Measurements from ENCODE around the gene LMBR1L. TPM values are rescaled to one million over a fixed set of nuclear protein-coding genes. Genes with fewer than 3 reads are reported as not detected.

LMBR1L gene
- total RNA-seq, 2 donors from 2014 or later = 25.2 to 143 TPM

- no peaks in the 10 kb centered on the region for H3K9me3 ChIP-seq
- peaks cover 2 to 7% of the 10 kb centered on the region in 2 donors for H3K36me3 ChIP-seq
- peaks cover 29% of the 10 kb centered on the region for H3K4me1 ChIP-seq (replicated peaks)
- intact Hi-C loops (cut with DNase I) = no loop called here
- H3K4me3 ChIP-seq = peak overlapping the region; percentile 78 to 88
- WGBS = 2% methylated on average over 5 of the region's 5 CpGs
- H3K27ac ChIP-seq = peak overlapping the region; percentile 96 to 97
- no peak for DNase-seq (ENCODE audit: low spot score)
- no peaks in the 10 kb centered on the region for H3K27me3 ChIP-seq (replicated peaks; ENCODE audit: insufficient read depth)
- TF ChIP-seq CTCF (IDR thresholded peaks at IDR 0.05) = no peak
- TF ChIP-seq POLR2AphosphoS5 (IDR thresholded peaks at IDR 0.05) = no peak
- no peak for TF ChIP-seq POLR2A (IDR thresholded peaks at IDR 0.05)
Observed at GRCh38 chr12:49058366-49059044, 52.1 kb downstream of the LMBR1L start.

DNA sequence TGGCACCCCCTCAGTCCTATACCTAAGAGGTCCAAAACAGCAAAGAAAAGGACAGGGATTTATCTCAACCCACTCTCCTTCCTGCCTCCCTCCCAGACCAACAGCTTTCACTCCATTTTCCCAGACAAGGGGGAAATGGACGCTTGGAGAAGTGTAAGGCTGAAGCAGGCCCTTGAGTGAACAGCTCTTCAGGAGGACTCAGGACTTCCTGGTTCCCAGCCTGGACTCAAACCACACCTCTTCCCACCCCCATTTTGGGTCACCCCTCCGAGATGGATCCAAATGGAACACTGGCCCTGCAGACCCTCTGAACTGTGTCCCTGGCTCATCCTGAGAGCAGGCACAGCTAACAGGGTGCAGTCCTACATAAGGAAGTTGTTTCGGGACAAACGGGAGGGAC is 52.8 kb downstream of the LMBR1L start:
- WGBS = 2% methylated on average over 4 of the region's 4 CpGs
- peaks cover 29% of the 10 kb centered on the region for H3K4me1 ChIP-seq (replicated peaks)
- no peak for DNase-seq (ENCODE audit: low spot score)
- H3K9me3 ChIP-seq = no peaks in the 10 kb centered on the region
- intact Hi-C loops (cut with DNase I) = no loop called here
- TF ChIP-seq POLR2AphosphoS5 (IDR thresholded peaks at IDR 0.05) (no peak), POLR2A (IDR thresholded peaks at IDR 0.05) (no peak), CTCF (IDR thresholded peaks at IDR 0.05) (no peak)
- H3K4me3 ChIP-seq = peak overlapping the region; percentile 78 to 88
- peak overlapping the region; percentile 31 to 51 for H3K27ac ChIP-seq
- H3K27me3 ChIP-seq (replicated peaks; ENCODE audit: insufficient read depth) = no peaks in the 10 kb centered on the region
- H3K36me3 ChIP-seq = peaks cover 5 to 13% of the 10 kb centered on the region in 2 donors

DNA sequence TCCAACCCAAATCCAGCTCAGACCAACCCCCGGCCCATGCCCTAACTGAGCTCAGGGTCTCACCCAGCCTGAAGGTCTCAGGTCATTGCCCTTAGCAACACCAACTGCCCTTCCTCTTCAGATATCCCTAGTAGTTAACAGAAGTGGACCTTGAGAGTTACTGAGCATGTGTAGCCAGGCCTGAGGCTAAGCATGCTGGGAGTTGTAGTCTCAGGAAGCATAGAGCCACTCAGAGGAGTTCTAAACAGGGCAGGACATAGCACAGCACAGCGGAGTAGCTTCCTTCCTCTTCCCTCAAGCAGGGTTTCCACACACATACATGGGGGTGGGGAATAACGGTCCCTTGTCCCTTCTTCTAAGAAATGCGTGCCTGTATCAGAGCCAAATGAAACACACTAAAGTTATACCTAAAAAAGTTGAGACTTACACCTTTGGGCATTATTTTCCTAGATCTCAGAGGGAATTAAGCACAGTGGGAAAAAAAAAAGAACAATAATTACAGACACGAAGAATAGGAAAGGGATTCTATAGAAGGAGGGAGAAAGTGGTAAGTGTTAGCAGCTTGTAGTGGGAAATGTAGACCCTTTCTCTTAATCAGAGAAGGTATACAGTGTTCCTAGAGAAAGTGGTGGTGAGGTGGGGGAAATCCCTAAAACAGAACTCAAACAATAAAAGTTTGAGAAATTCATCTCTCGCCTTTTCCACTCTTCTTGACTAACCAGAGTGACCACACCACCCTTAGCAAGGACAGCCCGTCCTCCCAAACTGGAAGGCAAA is 54.5 kb downstream of the LMBR1L start:
- TF ChIP-seq CTCF (IDR thresholded peaks at IDR 0.05) = no peak
- TF ChIP-seq POLR2AphosphoS5 (IDR thresholded peaks at IDR 0.05) = peak; percentile 70
- no peak for TF ChIP-seq POLR2A (IDR thresholded peaks at IDR 0.05)
- no peak overlapping the region for H3K4me3 ChIP-seq
- H3K36me3 ChIP-seq = peaks cover 19 to 30% of the 10 kb centered on the region in 2 donors
- WGBS = 38% methylated on average over 7 of the region's 7 CpGs
- peak overlapping the region in 1 of 2 donors; percentile 51 for H3K27ac ChIP-seq
- H3K27me3 ChIP-seq (replicated peaks; ENCODE audit: insufficient read depth) = no peaks in the 10 kb centered on the region
- intact Hi-C loops (cut with DNase I) = no loop called here
- peak; percentile 47 for DNase-seq (ENCODE audit: low spot score)
- H3K9me3 ChIP-seq = no peaks in the 10 kb centered on the region
- H3K4me1 ChIP-seq (replicated peaks) = peaks cover 29% of the 10 kb centered on the region

GRCh38 chr12:49055092-49055491 is 55.6 kb downstream of the LMBR1L start:
- intact Hi-C loops (cut with DNase I) = no loop called here
- no peak overlapping the region for H3K4me3 ChIP-seq
- WGBS = 47% methylated on average over 4 of the region's 4 CpGs
- no peak for TF ChIP-seq CTCF (IDR thresholded peaks at IDR 0.05)
- peak; percentile 63 for TF ChIP-seq POLR2AphosphoS5 (IDR thresholded peaks at IDR 0.05)
- H3K36me3 ChIP-seq = peaks cover 28 to 38% of the 10 kb centered on the region in 2 donors
- no peak for DNase-seq (ENCODE audit: low spot score)
- H3K4me1 ChIP-seq (replicated peaks) = peaks cover 29% of the 10 kb centered on the region
- H3K27me3 ChIP-seq (replicated peaks; ENCODE audit: insufficient read depth) = no peaks in the 10 kb centered on the region
- peak overlapping the region in 1 of 2 donors; percentile 51 for H3K27ac ChIP-seq
- no peaks in the 10 kb centered on the region for H3K9me3 ChIP-seq

Measured in prostate gland (tissue), 2 donors.